ENCODE results near the gene UQCRC1. TPM values are rescaled to one million over a fixed set of nuclear protein-coding genes. Genes with fewer than 3 reads are reported as not detected.

UQCRC1 gene
- total RNA-seq, 1 donor from 2014 or later: 190 TPM

DNA sequence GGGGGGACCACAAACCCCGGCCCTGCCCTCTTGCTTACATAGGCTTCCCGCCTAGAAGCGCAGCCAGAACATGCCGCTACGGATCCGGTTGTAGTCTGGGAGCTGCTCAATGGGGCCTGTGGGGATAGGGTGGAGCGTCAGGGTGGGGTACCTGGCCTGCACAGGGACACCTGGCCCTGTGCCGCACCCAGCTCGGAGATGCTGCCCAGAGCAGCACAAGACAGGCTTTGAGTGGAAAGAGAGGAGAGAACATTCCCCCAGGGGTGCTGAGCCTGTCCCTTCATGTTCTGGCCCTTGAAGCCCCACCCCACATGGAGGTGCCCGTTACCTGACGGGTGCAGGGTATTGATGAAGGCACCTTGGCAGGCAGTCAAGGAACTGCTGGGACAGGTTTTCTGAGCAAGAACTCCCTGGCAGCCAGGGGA, 10.4 kb downstream of the UQCRC1 start:
- TF ChIP-seq, protein P1, sequence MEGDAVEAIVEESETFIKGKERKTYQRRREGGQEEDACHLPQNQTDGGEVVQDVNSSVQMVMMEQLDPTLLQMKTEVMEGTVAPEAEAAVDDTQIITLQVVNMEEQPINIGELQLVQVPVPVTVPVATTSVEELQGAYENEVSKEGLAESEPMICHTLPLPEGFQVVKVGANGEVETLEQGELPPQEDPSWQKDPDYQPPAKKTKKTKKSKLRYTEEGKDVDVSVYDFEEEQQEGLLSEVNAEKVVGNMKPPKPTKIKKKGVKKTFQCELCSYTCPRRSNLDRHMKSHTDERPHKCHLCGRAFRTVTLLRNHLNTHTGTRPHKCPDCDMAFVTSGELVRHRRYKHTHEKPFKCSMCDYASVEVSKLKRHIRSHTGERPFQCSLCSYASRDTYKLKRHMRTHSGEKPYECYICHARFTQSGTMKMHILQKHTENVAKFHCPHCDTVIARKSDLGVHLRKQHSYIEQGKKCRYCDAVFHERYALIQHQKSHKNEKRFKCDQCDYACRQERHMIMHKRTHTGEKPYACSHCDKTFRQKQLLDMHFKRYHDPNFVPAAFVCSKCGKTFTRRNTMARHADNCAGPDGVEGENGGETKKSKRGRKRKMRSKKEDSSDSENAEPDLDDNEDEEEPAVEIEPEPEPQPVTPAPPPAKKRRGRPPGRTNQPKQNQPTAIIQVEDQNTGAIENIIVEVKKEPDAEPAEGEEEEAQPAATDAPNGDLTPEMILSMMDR (IDR thresholded peaks at IDR 0.05; ENCODE audit: insufficient read depth, low read depth, low read length): no peak
- H2AFZ ChIP-seq (ENCODE audit: low read depth, low read length): no peak overlapping the region
- H3K79me2 ChIP-seq (ENCODE audit: insufficient read depth, low read length): peaks cover 16% of the 10 kb centered on the region
- Mint-ChIP-seq H3K36me3 (ENCODE audit: low read depth, unreplicated experiment) (peaks cover 16% of the 10 kb centered on the region), H3K27me3 (ENCODE audit: low read depth, unreplicated experiment) (no peaks in the 10 kb centered on the region), H3K9me3 (ENCODE audit: unreplicated experiment) (no peaks in the 10 kb centered on the region), H3K4me3 (ENCODE audit: unreplicated experiment) (no peak overlapping the region), H3K27ac (ENCODE audit: unreplicated experiment) (peak overlapping the region; percentile 89), H3K4me1 (ENCODE audit: low read depth, unreplicated experiment) (peaks cover 48% of the 10 kb centered on the region)
- no peaks in the 10 kb centered on the region for H3K27me3 ChIP-seq (ENCODE audit: insufficient read depth, low read length)
- H3K9ac ChIP-seq (ENCODE audit: low read length): peak overlapping the region; percentile 79
- DNase-seq (ENCODE audit: low read depth) (no peak), FAIRE-seq (no peak)
- peak overlapping the region; percentile 92 for H3K27ac ChIP-seq (ENCODE audit: low read depth, low read length)
- H3K4me3 ChIP-seq (ENCODE audit: insufficient read depth, low read depth, low read length): peak overlapping the region; percentile 26
- peak overlapping the region; percentile 74 for H3K4me2 ChIP-seq (ENCODE audit: low read length)
- peaks cover 37% of the 10 kb centered on the region for H3K36me3 ChIP-seq (ENCODE audit: insufficient read depth, low read length)
- H3K4me1 ChIP-seq (ENCODE audit: insufficient read depth, low read length): peaks cover 60% of the 10 kb centered on the region
- no peaks in the 10 kb centered on the region for H3K9me3 ChIP-seq (ENCODE audit: insufficient read depth, low read depth, low read length)
- H4K20me1 ChIP-seq (ENCODE audit: insufficient read depth, low read length): peaks cover 12% of the 10 kb centered on the region

DNA sequence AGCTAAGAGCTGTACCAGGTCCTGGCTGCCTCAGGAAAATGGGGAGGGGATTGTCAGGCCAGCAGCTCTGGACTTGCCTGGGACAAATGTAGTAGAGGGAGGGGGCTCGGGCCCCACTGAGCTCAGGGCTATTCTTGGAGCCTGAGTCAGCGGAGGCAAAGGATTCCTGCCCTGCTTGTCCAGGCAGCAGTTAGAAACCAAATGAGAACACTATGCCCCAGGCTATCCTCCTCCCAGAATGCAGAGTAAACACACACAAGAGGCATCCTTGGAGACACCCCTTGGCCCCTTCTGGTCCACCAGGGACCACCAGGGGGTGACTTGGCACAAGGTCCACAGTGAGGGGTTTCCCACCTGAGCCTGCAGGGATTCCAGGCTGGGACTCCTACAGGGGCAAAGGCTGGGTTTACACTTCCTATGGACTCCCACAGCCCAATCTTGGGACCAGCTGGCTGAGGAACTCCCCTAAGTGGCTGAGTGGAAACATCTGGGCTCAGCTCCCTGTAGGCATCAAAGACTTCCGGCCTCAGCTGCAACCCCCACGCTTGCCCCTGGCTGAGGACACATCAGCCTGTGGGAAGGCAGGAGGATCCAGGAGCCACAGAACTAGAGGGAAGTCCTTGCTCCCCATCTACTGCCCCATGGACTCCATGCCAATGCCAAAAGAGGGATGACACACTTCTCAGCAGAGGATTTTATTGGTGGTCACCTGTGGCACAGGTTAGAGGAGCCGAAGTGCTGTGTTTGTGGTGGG, 10.9 kb downstream of the UQCRC1 start:
- Histone ChIP-seq H2AFZ (ENCODE audit: low read depth, low read length) (no peak overlapping the region), H3K79me2 (ENCODE audit: insufficient read depth, low read length) (peaks cover 21% of the 10 kb centered on the region), H3K27ac (ENCODE audit: low read depth, low read length) (peak overlapping the region; percentile 92), H3K9ac (ENCODE audit: low read length) (peak overlapping the region; percentile 79), H3K9me3 (ENCODE audit: insufficient read depth, low read depth, low read length) (no peaks in the 10 kb centered on the region), H4K20me1 (ENCODE audit: insufficient read depth, low read length) (peaks cover 12% of the 10 kb centered on the region), H3K36me3 (ENCODE audit: insufficient read depth, low read length) (peaks cover 32% of the 10 kb centered on the region), H3K27me3 (ENCODE audit: insufficient read depth, low read length) (no peaks in the 10 kb centered on the region), H3K4me1 (ENCODE audit: insufficient read depth, low read length) (peaks cover 65% of the 10 kb centered on the region), H3K4me2 (ENCODE audit: low read length) (peak overlapping the region; percentile 74), H3K4me3 (ENCODE audit: insufficient read depth, low read depth, low read length) (peak overlapping the region; percentile 26)
- Mint-ChIP-seq H3K4me1 (ENCODE audit: low read depth, unreplicated experiment) (peaks cover 48% of the 10 kb centered on the region), H3K27me3 (ENCODE audit: low read depth, unreplicated experiment) (no peaks in the 10 kb centered on the region), H3K36me3 (ENCODE audit: low read depth, unreplicated experiment) (peaks cover 16% of the 10 kb centered on the region), H3K9me3 (ENCODE audit: unreplicated experiment) (no peaks in the 10 kb centered on the region), H3K27ac (ENCODE audit: unreplicated experiment) (peak overlapping the region; percentile 89), H3K4me3 (ENCODE audit: unreplicated experiment) (no peak overlapping the region)
- DNase-seq (ENCODE audit: low read depth): peak; percentile 74
- FAIRE-seq: peak; percentile 93
- TF ChIP-seq, protein P1 (IDR thresholded peaks at IDR 0.05; ENCODE audit: insufficient read depth, low read depth, low read length): no peak
- TF ChIP-seq EZH2 (IDR thresholded peaks at IDR 0.05; ENCODE audit: insufficient read depth, low read length): no peak

DNA sequence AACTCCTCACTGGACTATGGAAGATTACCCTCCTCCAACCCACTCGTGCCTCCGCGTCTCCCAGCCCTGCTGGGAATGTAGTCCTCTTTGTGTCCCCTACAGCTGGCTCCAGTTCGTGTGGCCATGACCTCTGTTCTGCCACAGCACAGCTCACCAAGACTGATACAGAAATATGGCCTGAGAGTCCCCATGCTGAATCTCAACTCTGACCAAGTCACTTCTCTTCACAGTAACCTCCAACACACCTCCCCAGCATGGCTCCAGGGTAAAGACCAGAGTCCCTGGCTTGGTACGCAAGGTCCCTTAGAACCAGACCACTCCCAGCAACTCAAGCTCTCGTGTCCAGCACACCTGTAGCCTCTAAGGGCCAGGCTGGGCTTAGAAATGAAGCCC, 12.0 kb downstream of the UQCRC1 start:
- Mint-ChIP-seq H3K4me3 (ENCODE audit: unreplicated experiment) (no peak overlapping the region), H3K4me1 (ENCODE audit: low read depth, unreplicated experiment) (peaks cover 48% of the 10 kb centered on the region)
- no peak for FAIRE-seq

More for the DNA sequence above, 12.0 kb downstream of the UQCRC1 start:
- Mint-ChIP-seq H3K27me3 (ENCODE audit: low read depth, unreplicated experiment) (no peaks in the 10 kb centered on the region), H3K36me3 (ENCODE audit: low read depth, unreplicated experiment) (peaks cover 22% of the 10 kb centered on the region), H3K9me3 (ENCODE audit: unreplicated experiment) (peaks cover 2% of the 10 kb centered on the region), H3K27ac (ENCODE audit: unreplicated experiment) (peak overlapping the region; percentile 89)
- peak overlapping the region; percentile 92 for H3K27ac ChIP-seq (ENCODE audit: low read depth, low read length)
- H3K79me2 ChIP-seq (ENCODE audit: insufficient read depth, low read length): peaks cover 32% of the 10 kb centered on the region
- no peaks in the 10 kb centered on the region for H3K27me3 ChIP-seq (ENCODE audit: insufficient read depth, low read length)
- no peak for DNase-seq (ENCODE audit: low read depth)
- peak overlapping the region; percentile 74 for H3K4me2 ChIP-seq (ENCODE audit: low read length)
- peak overlapping the region; percentile 79 for H3K9ac ChIP-seq (ENCODE audit: low read length)
- peaks cover 23% of the 10 kb centered on the region for H3K36me3 ChIP-seq (ENCODE audit: insufficient read depth, low read length)
- H4K20me1 ChIP-seq (ENCODE audit: insufficient read depth, low read length): peaks cover 9% of the 10 kb centered on the region
- TF ChIP-seq EZH2 (IDR thresholded peaks at IDR 0.05; ENCODE audit: insufficient read depth, low read length): no peak
- TF ChIP-seq, protein P1 (IDR thresholded peaks at IDR 0.05; ENCODE audit: insufficient read depth, low read depth, low read length): no peak
- H3K4me3 ChIP-seq (ENCODE audit: insufficient read depth, low read depth, low read length): no peak overlapping the region
- H2AFZ ChIP-seq (ENCODE audit: low read depth, low read length): no peak overlapping the region
- H3K4me1 ChIP-seq (ENCODE audit: insufficient read depth, low read length): peaks cover 75% of the 10 kb centered on the region
- H3K9me3 ChIP-seq (ENCODE audit: insufficient read depth, low read depth, low read length): no peaks in the 10 kb centered on the region

Data from astrocyte (in vitro differentiated cells and primary cell).